GM12892 (cell line): ENCODE data around the gene MAOA.
"Not testable (repeated sequence)": the region's sequence is repeated elsewhere in the genome, so short reads cannot be mapped to it uniquely, and the experiment has no call there.

Experiments
- DNase-seq: peaks from one replicate; pipeline ENCODE4 v3.0.0; 2011; ENCODE audit not compliant: insufficient read length
- FAIRE-seq: peaks from 2 replicates; lab custom pipeline; 2011; peaks lifted over from hg19 to GRCh38; lab: Jason Lieb, UNC
- POLR2A ChIP-seq: IDR thresholded peaks from 2 replicates; pipeline ENCODE4 v1.6.1; 2011; ENCODE audit warnings: low read depth, low read length, control low read depth
- POLR2AphosphoS5 ChIP-seq: IDR thresholded peaks from 2 replicates; pipeline ENCODE4 v1.6.1; 2011; ENCODE audit warnings: low read depth, low read length, control low read depth
- TAF1 ChIP-seq: IDR thresholded peaks from 2 replicates; pipeline ENCODE4 v1.6.1; 2011; ENCODE audit warnings: low read depth, mild to moderate bottlenecking, control low read depth, low read length, borderline replicate concordance

MAOA gene

GRCh38 chrX:43702660-43703059 is 46.6 kb downstream of the MAOA start:
- TF ChIP-seq POLR2A (no peak), POLR2AphosphoS5 (no peak), TAF1 (no peak)
- DNase-seq (no peak), FAIRE-seq (no peak)

DNA sequence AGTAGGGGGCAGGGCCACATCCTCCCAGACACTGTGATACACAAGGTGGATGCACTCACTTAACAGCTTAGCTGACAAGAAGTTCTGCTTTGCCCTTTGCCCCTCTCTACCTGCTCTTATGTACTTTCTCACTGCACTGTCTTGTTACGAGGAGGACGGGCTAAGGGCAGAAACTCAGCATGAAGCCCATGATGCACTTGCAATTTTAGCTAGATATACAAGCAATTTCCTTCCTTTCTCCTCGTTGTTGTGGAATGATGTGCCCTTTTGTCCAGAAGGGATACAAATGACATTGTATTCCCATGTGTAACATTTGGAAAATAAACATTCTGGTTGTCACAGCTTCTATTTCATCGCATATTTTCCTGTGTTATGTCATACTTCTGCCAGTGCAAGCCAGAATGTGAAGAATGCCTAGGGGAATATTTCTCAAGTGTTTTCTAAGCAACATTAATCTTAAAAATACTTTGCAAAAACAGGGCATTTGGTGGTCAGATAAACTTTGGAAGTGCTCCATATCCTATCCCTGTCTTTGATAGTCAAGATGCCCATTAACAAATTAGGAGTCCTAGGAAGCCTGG is 47.2 kb downstream of the MAOA start:
- no peak for TF ChIP-seq TAF1
- TF ChIP-seq POLR2A = no peak
- no peak for TF ChIP-seq POLR2AphosphoS5
- FAIRE-seq (no peak), DNase-seq (no peak)

- DNase-seq = no peak
- FAIRE-seq = no peak
- TF ChIP-seq POLR2A (no peak), POLR2AphosphoS5 (no peak), TAF1 (no peak)
These were observed 50.8 kb downstream of the MAOA start for GRCh38 chrX:43706786-43707370.

- TF ChIP-seq POLR2A (no peak), TAF1 (no peak), POLR2AphosphoS5 (no peak)
- FAIRE-seq = no peak
These were observed 51.9 kb downstream of the MAOA start for GRCh38 chrX:43707812-43708548.

DNA sequence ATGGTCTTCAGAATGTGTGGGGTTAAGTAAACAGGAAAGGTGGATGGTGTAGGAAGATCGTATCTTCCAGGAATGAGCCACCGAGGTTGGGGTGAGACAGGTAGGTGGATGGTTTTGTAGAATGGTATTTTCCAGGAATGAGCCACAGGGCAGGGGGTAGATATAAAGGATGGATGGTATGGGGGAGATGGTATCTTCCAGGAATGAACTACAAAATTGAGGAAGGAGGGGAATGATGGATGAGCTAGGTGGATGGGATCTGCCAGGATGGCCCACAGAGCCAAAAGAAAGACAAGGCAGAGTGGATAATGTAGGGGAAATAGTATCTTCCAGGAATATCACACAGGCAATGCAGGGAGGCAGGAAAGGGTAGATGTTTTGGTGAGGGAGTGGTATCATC is 60.0 kb downstream of the MAOA start:
- DNase-seq = no peak
- FAIRE-seq = no peak
- TF ChIP-seq POLR2AphosphoS5 (no peak), POLR2A (no peak), TAF1 (no peak)

More at GRCh38 chrX:43707812-43708548, 51.9 kb downstream of the MAOA start:
- no peak for DNase-seq

DNA sequence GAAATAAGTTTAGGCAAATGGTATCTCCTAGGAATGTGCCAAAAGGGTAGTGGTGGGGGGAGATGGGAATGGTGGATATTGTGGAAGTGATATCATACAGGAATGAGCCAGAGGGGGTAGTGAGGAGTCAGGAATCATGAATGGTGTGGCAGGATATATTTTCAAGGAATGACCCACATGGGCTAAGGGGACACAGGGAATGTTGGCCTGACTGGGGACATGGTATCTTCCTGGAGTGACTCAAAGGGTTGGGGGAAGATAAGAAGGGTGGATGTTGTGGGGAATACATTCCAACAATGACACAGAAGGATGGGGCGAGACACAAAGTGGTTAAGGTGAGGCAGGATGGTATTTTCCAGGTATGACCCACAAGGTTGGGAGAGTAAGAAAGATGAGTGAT is 60.6 kb downstream of the MAOA start:
- DNase-seq (no peak), FAIRE-seq (no peak)
- TF ChIP-seq POLR2AphosphoS5 = no peak

GRCh38 chrX:43717161-43717560 is 61.1 kb downstream of the MAOA start:
- FAIRE-seq (no peak), DNase-seq (no peak)
- TF ChIP-seq POLR2AphosphoS5 (no peak), POLR2A (no peak), TAF1 (no peak)

GRCh38 chrX:43718081-43718480 is 62.0 kb downstream of the MAOA start:
- DNase-seq (no peak), FAIRE-seq (no peak)
- TF ChIP-seq POLR2AphosphoS5 = no peak

- TF ChIP-seq POLR2A (no peak), TAF1 (no peak), POLR2AphosphoS5 (no peak)
- FAIRE-seq (no peak), DNase-seq (no peak)
These were observed 62.4 kb downstream of the MAOA start for GRCh38 chrX:43718546-43718945.

DNA sequence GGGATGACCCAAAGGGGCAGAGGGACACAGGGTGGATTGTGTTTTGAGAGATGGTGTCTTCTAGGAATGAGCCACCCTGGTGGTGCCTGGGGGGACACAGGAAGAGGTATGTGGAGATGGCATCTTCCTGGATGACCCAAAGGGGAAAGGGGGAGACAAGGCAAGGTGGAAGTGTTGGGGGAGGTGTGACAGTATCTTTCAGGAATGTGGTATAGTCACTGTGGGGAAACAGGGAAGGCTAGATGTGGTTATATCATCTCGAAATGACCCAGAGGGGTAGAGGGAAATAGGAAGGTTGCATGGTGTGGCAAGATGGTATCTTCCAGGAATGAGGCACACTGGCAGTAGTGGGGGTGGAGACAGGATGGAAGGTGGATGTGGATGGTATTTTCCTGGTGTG is 62.9 kb downstream of the MAOA start:
- no peak for FAIRE-seq
- DNase-seq = no peak
- no peak for TF ChIP-seq POLR2A
- TF ChIP-seq TAF1 = no peak

DNA sequence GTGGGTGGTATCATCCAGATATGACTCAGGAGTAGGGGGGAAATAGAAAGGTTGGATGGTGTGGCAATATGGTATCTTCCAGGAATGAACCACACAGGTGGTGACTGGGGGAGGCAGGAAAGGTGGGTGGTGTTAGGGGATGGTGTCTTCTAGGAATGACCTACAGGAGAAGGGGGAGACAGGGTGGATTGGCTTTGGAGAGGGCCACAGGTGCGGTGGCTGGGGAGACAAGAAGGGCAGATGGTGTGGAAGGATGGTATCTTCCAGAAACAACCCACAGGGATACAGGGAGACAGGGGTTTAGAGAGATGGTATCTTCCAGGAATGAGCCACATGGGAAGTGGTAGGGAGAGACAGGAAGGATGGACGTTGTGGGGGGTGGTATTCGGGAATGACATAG is 64.0 kb downstream of the MAOA start:
- TF ChIP-seq POLR2AphosphoS5 = no peak
- no peak for TF ChIP-seq POLR2A
- TF ChIP-seq TAF1 = no peak
- DNase-seq (no peak), FAIRE-seq (no peak)

DNA sequence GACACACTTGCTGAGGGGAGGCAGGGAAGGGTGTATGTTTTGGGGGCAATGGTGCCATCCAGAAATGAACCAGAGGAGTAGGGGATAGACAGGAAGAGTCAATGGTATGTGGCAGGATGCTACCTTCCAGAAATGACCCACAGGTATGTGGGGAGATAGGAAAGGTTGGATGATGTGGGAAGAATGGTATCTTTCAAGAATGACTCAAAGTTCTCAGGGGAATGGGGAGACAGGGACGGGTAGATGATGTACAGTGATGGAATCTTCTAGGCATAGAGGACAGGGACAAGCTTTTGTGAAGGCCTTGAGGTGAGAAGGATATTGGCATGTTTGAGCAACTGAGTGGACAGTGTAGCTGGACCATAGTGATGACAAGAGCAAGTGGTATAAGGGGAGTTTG is 64.9 kb downstream of the MAOA start:
- DNase-seq (no peak), FAIRE-seq (no peak)
- no peak for TF ChIP-seq POLR2AphosphoS5
- TF ChIP-seq POLR2A = no peak
- TF ChIP-seq TAF1 = no peak

- FAIRE-seq = not testable (repeated sequence)
These were observed 69.1 kb downstream of the MAOA start for GRCh38 chrX:43725227-43725626.

DNA sequence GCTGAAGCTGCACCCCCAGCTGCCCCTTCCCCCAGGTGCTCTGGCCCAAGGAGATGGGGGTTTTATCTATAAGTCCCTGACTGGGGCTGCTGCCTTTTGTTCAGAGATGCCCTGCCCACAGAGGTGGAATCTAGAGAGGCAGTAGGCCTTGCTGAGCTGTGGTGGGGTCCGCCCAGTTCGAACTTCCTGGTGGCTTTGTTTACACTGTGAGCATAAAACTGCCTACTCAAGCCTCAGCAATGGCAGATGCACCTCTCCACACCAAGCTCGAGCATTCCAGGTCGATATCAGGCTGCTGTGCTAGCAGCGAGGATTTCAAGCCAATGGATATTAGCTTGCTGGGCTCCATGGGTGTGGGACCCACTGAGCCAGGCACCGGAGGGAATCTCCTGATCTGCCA is 71.2 kb downstream of the MAOA start:
- not testable (repeated sequence) for DNase-seq, FAIRE-seq

More at GRCh38 chrX:43725227-43725626, 69.1 kb downstream of the MAOA start:
- DNase-seq = not testable (repeated sequence)
